ENCODE results near the gene ACSM2A.
"Not testable (repeated sequence)": the region's sequence is repeated elsewhere in the genome, so short reads cannot be mapped to it uniquely, and the experiment has no call there.

ACSM2A gene

GRCh38 chr16:20460313-20460712 is 9.0 kb downstream of the ACSM2A start:
- not testable (repeated sequence) for DNase-seq

DNA sequence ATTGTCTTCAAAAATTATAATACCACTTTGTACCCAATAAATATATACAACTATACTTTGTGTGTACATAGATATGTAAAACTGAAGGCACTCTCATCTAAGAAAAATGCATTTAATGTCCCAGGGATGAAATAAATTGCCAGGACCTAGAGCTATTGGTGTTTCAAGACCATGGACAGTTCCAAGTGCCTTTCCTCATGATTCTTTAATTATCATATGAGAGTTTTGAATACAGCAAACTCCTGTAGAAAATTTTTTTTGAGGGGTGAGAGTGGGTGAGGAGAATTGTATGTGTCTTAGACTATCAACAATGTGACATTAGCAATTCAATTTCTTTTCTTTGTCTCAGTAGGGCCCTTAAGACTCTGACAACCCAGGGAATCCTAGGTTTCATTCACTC is 17.6 kb downstream of the ACSM2A start:
- not testable (repeated sequence) for DNase-seq

DNA sequence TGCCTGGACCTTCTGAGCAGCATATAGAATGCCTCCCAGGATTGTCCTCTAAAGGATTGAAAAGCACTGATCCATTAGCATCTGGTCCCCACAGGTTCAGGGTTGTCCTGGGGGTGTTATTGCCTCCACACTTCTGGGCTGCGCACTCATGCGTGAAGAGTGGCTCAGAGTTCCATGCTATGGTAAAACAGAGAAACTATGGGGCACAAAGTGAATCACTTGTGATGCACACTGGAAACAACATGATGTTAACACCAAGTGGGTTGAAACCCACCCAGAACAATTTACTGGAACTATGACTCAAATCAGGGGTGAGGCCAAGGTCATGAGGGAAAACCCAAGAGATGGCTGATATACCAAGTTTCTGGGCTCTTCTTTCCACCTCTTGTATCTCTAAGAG is 18.6 kb downstream of the ACSM2A start:
- not testable (repeated sequence) for DNase-seq

DNA sequence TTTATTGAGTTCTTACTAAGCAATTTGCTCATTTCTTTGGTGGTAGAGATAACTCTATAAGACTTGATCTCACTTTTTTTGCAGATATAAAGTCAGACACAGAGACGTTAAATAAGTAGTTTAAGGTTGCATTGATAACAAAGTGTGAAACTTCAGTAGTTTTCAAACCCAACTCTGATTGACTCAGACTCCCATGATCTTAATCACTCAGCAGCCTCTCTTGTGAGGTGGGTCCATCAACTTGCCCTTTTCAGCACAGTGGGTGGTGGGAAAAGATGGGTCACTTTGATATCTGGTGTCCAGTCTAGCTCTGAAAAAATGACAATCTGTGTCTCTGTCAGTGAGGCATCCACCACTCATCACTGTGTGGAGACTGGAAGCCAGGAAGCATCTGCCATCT is 19.4 kb downstream of the ACSM2A start:
- not testable (repeated sequence) for DNase-seq

- DNase-seq, result not testable (repeated sequence)
Measured at GRCh38 chr16:20477188-20477744, 25.9 kb downstream of the ACSM2A start.

GRCh38 chr16:20483989-20484388 is 32.7 kb downstream of the ACSM2A start:
- DNase-seq, result not testable (repeated sequence)

DNA sequence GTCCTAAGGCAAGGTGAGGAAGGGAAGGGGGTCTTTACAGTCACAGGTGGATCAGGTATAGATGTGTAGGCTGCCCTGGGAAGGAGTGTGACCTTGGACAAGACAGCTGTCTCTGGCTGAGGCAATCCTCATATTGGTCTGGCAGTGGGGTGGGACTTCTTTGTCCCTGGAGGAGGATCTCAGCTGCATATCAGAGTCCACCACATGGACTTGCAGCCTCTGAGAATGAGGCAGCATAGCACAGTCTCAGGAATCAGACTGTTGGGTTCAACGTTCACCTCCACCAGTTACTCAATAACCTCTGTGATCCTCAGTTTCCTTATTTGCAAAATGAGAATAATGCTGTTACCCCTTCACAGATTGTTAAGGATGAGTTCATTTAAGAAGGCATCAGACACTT is 33.4 kb downstream of the ACSM2A start:
- DNase-seq, result no peak

DNA sequence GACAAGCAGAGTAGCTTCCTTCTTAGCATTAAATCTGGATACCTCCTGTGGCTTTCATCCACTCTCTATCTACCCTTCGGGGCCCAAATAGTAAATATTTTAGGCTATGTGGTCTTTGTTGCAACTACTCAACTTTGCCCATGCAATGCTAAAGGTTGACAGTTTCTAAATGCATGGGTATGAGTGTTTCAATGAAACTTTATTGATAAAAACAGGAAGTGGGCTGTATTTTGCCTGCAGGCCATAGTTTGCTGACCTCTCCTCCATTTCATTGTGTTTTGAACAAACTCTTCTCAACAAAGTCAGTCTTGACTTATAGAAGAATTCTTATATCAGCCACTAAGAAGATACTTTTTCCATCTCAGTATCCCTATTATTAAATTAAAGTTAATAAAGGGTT is 34.1 kb downstream of the ACSM2A start:
- no peak for DNase-seq

- not testable (repeated sequence) for DNase-seq
Measured at GRCh38 chr16:20490994-20491393, 39.7 kb downstream of the ACSM2A start.

- DNase-seq, result not testable (repeated sequence)
Measured at GRCh38 chr16:20491448-20491847, 40.1 kb downstream of the ACSM2A start.

DNA sequence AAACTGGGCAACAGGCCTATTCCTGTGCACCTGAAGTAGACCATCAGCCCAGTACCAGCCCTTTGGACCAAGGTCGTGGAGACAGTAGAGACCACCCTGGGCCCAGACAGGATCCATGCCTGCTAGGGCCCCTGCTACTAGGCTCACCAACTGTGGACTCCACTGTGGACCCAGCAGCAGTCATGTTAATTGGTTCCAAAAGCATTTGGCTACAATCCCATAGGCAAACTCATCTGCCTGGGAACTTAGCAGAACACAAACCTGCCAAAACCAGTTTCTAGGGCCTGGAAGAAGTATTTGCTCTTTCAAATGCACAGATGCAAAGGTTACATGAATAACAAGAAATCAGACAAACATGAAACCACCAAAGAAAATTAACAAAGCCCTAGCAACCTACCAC is 53.1 kb downstream of the ACSM2A start:
- no peak for DNase-seq

DNA sequence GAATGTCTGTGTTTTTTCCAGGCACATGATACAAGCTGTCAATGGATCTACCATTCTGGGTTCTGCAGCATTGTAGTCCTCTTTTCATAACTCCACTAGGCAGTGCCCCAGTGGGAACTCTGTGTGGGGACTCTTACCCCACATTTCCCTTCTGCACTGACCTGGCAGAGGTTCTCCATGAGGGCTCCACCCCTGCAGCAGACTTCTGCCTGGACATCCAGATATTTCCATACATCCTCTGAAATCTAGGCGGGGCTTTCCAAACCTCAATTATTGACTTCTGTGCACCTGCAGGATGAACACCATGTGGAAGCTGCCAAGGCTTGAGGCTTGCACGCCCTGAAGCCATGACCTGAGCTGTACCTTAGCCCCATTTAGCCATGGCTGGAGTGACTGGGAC is 56.0 kb downstream of the ACSM2A start:
- DNase-seq, result no peak

DNA sequence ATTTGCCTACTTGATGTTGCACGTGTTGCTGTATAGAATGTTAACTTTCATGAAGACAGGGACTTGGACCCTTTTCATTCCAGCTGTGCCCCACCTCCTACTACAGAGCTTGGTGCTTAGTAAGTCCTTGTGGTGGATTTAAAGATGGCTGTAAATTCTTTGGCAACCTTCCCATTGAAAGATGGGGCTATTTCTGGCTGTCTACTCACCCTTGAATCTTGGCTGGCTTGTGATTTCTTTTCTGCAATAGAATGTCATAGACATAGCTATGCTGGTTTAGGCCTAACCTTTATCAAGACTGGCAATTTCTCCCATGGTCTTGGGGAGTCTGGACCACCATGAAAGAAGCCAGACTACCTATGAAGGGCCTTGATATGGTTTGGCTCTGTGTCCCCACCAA is 59.0 kb downstream of the ACSM2A start:
- no peak for DNase-seq

DNA sequence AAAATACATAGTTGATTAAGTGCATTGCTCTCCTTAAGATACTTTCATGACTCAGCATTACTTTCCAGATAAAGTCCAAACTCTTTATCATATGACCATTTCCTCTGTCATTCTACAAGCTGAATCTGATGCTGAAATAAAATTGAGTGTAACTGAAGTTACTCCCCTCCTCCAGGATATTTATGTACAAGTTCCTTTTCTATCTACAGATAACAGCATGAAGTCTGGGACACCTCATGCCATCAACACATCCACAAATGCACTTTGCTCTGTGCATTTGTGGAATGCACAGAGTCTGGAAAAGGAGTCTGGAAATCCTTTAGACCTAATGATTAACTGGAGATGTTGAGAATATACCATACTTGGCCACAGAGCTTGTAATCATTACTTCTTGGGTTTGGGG is 64.4 kb downstream of the ACSM2A start:
- DNase-seq, result no peak

DNA sequence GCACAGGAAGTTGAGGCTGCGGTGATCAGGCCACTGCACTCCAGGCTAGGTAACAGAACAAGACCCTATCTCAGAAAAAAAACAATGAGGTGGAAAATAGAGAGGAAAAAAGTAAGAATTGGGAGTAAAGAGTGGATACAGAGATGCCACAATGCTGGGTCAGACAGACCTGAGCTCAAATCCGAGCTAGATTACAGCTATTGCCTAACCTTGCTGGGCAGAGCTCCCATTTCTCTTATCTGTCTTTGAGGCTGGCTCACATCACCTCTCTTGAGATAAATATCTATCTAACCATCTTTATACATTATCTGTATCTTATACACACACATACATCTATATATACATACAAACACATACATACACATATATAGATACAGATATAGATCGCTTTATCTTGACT is 65.8 kb downstream of the ACSM2A start:
- DNase-seq, result no peak

- DNase-seq, result no peak
Measured at GRCh38 chr16:20519231-20519630, 67.9 kb downstream of the ACSM2A start.

DNA sequence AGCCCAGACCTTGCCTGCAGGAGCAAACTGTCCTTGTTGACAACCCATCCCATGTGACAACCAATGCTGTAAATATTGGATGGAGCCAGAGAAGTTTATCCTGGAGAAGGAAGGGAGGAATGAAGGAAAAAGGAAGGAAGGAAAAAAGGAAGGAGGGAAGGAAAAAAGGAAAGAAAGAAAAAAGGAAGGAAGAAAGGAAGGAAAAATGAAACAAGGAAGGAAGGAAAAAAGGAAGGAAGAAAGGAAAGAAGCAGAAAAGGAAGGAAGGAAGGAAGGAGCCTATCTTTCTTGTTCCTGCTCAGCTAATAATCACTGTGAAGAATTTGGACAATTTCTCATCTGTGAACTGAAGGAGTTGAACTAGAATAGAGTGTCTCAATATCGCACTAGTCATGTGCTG is 68.8 kb downstream of the ACSM2A start:
- DNase-seq, result no peak

GRCh38 chr16:20531795-20532194 is 80.5 kb downstream of the ACSM2A start:
- not testable (repeated sequence) for DNase-seq

DNA sequence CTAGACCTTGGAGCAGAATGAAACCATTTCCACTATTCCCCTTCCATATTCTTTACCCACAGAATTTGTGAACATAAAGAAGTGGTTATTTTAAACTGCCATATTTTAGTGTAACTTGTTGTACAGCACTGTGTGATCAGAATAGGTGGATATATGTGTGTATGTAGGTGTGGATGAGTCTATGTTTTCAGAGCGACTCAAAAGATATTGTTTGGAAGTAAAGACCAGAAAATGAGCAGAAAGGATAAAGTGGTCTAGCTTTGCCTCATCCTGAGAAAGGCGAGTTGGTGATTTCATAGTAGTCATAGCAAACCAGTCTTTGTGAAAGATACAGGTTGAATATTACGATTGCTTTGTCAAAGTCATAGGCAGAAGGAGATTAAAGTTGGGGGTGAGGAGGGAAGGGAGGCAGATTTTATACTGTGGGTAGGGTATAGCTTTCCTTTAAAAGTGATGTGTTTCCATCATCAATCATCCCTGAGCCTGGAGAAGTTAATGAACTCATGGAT is 81.0 kb downstream of the ACSM2A start:
- DNase-seq, result not testable (repeated sequence)

GRCh38 chr16:20536669-20537068 is 85.3 kb downstream of the ACSM2A start:
- not testable (repeated sequence) for DNase-seq
